Measurements from ENCODE around the gene LIPA.

DNA sequence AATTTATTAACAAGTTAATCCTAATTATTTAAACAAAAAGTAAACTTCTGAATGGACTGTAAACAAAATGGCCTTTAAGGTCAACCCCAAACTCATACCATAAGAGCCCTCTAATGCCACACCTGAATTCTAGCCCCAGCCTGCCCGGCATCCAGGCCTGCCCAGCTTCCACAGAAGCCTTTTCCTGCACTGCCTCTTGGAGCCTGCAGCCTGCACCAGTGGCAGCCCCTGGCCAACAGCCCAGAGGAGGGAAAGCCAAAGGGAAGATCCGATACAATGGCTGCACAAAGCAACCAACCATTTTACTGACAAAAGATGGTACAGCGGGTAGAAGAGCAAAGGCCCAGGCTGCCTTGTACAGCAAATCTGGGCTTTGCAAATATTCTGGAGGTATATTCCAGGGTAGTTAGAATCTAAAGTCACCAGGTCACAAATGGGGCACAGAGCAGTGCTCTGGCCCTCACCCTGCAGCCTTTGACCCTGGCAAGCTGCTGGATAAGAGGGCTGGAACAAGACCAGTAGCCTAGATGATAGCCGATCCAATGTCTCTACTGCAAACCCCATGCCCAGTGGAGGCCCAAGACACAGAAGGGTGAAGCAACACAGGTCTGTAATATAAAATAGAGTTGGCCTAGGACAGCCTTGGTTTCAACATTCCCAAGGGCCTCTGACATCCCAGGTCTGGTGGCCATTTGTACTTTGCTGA, 31.9 kb downstream of the LIPA start:
- TF ChIP-seq, protein P1, sequence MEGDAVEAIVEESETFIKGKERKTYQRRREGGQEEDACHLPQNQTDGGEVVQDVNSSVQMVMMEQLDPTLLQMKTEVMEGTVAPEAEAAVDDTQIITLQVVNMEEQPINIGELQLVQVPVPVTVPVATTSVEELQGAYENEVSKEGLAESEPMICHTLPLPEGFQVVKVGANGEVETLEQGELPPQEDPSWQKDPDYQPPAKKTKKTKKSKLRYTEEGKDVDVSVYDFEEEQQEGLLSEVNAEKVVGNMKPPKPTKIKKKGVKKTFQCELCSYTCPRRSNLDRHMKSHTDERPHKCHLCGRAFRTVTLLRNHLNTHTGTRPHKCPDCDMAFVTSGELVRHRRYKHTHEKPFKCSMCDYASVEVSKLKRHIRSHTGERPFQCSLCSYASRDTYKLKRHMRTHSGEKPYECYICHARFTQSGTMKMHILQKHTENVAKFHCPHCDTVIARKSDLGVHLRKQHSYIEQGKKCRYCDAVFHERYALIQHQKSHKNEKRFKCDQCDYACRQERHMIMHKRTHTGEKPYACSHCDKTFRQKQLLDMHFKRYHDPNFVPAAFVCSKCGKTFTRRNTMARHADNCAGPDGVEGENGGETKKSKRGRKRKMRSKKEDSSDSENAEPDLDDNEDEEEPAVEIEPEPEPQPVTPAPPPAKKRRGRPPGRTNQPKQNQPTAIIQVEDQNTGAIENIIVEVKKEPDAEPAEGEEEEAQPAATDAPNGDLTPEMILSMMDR (IDR thresholded peaks at IDR 0.05) = no peak
- TF ChIP-seq, protein P2, sequence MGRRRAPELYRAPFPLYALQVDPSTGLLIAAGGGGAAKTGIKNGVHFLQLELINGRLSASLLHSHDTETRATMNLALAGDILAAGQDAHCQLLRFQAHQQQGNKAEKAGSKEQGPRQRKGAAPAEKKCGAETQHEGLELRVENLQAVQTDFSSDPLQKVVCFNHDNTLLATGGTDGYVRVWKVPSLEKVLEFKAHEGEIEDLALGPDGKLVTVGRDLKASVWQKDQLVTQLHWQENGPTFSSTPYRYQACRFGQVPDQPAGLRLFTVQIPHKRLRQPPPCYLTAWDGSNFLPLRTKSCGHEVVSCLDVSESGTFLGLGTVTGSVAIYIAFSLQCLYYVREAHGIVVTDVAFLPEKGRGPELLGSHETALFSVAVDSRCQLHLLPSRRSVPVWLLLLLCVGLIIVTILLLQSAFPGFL (CRISPR knock-in tag; IDR thresholded peaks at IDR 0.05; ENCODE audit: borderline replicate concordance) = no peak
- no peak for TF ChIP-seq GABPB1 (CRISPR knock-in tag; IDR thresholded peaks at IDR 0.05)
- TF ChIP-seq, protein P3, sequence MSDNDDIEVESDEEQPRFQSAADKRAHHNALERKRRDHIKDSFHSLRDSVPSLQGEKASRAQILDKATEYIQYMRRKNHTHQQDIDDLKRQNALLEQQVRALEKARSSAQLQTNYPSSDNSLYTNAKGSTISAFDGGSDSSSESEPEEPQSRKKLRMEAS (CRISPR knock-in tag; IDR thresholded peaks at IDR 0.05) = no peak
- TF ChIP-seq, protein P4, sequence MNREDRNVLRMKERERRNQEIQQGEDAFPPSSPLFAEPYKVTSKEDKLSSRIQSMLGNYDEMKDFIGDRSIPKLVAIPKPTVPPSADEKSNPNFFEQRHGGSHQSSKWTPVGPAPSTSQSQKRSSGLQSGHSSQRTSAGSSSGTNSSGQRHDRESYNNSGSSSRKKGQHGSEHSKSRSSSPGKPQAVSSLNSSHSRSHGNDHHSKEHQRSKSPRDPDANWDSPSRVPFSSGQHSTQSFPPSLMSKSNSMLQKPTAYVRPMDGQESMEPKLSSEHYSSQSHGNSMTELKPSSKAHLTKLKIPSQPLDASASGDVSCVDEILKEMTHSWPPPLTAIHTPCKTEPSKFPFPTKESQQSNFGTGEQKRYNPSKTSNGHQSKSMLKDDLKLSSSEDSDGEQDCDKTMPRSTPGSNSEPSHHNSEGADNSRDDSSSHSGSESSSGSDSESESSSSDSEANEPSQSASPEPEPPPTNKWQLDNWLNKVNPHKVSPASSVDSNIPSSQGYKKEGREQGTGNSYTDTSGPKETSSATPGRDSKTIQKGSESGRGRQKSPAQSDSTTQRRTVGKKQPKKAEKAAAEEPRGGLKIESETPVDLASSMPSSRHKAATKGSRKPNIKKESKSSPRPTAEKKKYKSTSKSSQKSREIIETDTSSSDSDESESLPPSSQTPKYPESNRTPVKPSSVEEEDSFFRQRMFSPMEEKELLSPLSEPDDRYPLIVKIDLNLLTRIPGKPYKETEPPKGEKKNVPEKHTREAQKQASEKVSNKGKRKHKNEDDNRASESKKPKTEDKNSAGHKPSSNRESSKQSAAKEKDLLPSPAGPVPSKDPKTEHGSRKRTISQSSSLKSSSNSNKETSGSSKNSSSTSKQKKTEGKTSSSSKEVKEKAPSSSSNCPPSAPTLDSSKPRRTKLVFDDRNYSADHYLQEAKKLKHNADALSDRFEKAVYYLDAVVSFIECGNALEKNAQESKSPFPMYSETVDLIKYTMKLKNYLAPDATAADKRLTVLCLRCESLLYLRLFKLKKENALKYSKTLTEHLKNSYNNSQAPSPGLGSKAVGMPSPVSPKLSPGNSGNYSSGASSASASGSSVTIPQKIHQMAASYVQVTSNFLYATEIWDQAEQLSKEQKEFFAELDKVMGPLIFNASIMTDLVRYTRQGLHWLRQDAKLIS (CRISPR knock-in tag; IDR thresholded peaks at IDR 0.05; ENCODE audit: borderline replicate concordance) = no peak
- TF ChIP-seq, protein P5, sequence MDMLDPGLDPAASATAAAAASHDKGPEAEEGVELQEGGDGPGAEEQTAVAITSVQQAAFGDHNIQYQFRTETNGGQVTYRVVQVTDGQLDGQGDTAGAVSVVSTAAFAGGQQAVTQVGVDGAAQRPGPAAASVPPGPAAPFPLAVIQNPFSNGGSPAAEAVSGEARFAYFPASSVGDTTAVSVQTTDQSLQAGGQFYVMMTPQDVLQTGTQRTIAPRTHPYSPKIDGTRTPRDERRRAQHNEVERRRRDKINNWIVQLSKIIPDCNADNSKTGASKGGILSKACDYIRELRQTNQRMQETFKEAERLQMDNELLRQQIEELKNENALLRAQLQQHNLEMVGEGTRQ (CRISPR knock-in tag; IDR thresholded peaks at IDR 0.05) = no peak
- no peak for TF ChIP-seq JAZF1 (CRISPR knock-in tag; IDR thresholded peaks at IDR 0.05)
- TF ChIP-seq ETV6 (CRISPR knock-in tag; IDR thresholded peaks at IDR 0.05) = no peak
- TF ChIP-seq, protein P6, sequence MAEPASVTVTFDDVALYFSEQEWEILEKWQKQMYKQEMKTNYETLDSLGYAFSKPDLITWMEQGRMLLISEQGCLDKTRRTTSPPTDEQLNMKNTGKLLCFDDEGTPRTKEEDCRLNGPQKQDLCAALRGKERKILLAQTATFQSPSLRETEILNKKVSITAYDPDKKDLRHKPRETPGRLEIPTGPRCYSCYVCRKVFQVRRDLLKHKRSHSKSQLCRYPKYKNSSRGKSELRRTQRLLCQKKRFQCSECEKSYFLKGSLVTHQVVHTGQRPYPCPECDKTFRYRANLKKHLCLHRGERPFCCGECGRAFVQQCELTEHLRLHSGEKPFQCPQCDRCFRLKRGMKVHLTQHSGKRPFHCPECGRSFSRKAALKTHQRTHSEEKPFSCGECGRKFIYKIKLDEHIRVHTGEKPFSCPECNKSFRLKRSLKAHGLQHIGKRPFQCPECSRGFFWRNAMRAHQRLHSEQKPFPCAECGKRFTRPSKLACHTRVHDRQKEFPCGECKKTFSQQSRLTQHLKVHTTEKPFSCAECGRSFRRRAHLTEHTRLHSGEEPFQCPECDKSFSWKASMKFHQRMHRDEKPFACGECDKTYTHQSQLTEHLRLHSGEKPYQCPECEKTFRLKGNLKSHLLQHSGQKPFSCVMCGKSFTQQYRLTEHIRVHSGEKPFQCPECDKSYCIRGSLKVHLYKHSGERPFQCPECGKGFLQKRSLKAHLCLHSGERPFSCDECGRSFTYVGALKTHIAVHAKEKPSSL (CRISPR knock-in tag; conservative IDR thresholded peaks at IDR 0.05) = no peak
- TF ChIP-seq ELF4 (CRISPR knock-in tag; IDR thresholded peaks at IDR 0.05; ENCODE audit: low read depth) = no peak
